ENCODE data around the gene WDR83.

DNA sequence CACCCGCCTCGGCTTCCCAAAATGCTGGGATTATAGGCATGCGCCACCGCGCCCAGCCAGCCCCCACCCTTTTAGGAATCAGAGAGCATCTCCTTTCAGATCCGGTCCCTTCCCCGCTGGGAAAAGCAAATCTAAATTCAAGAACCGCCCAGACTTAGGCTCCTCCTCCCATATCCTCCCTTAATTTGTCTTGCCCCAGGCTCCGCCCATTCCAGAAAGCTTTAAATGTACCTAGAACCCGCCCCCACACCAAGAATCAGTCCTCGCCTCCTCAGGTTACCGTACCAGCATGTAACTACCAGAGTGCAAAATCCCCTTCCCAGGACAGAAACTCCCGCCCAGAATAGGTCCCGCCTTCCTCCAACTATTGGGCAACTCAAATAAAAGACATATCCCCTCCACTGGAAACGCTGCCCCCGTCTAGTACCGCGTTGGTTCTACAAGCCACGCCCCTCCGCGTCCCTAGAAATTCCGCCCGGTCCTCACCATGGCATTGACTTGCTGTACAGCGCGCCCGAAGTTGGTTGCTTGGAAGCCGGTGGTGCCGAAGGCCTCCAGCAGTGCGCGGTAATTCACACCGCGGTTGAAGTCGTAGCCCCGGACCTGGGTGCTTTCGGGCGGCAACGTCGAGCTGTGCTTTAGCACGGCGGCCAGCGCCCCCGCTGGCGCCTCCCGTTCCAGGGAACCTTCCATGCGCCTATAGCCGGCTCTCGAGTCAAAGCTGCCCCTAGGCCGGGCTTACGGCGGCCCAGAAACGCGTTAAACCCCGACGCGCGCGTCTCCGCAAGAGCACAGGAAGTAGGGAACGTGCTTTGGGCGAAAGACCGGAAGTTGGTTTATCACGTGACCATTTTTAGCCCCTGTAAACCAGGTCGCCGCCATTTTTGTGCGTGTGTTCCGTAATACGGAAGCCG, 14.7 kb downstream of the WDR83 start, which contains the start of gene DHPS:
- TF ChIP-seq, protein P1, sequence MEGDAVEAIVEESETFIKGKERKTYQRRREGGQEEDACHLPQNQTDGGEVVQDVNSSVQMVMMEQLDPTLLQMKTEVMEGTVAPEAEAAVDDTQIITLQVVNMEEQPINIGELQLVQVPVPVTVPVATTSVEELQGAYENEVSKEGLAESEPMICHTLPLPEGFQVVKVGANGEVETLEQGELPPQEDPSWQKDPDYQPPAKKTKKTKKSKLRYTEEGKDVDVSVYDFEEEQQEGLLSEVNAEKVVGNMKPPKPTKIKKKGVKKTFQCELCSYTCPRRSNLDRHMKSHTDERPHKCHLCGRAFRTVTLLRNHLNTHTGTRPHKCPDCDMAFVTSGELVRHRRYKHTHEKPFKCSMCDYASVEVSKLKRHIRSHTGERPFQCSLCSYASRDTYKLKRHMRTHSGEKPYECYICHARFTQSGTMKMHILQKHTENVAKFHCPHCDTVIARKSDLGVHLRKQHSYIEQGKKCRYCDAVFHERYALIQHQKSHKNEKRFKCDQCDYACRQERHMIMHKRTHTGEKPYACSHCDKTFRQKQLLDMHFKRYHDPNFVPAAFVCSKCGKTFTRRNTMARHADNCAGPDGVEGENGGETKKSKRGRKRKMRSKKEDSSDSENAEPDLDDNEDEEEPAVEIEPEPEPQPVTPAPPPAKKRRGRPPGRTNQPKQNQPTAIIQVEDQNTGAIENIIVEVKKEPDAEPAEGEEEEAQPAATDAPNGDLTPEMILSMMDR (IDR thresholded peaks at IDR 0.05), result no peak
- TF ChIP-seq SMC3 (IDR thresholded peaks at IDR 0.05) (no peak), POLR2A (IDR thresholded peaks at IDR 0.05; ENCODE audit: low read length) (peak; percentile 41), ELK1 (IDR thresholded peaks at IDR 0.05; ENCODE audit: low read depth, low read length) (no peak), HDAC2 (IDR thresholded peaks at IDR 0.05) (no peak), REST (IDR thresholded peaks at IDR 0.05) (no peak), MAX (IDR thresholded peaks at IDR 0.05) (peak; percentile 60), RFX5 (IDR thresholded peaks at IDR 0.05) (no peak)
